ENCODE results near the gene OCA2.

OCA2 gene

DNA sequence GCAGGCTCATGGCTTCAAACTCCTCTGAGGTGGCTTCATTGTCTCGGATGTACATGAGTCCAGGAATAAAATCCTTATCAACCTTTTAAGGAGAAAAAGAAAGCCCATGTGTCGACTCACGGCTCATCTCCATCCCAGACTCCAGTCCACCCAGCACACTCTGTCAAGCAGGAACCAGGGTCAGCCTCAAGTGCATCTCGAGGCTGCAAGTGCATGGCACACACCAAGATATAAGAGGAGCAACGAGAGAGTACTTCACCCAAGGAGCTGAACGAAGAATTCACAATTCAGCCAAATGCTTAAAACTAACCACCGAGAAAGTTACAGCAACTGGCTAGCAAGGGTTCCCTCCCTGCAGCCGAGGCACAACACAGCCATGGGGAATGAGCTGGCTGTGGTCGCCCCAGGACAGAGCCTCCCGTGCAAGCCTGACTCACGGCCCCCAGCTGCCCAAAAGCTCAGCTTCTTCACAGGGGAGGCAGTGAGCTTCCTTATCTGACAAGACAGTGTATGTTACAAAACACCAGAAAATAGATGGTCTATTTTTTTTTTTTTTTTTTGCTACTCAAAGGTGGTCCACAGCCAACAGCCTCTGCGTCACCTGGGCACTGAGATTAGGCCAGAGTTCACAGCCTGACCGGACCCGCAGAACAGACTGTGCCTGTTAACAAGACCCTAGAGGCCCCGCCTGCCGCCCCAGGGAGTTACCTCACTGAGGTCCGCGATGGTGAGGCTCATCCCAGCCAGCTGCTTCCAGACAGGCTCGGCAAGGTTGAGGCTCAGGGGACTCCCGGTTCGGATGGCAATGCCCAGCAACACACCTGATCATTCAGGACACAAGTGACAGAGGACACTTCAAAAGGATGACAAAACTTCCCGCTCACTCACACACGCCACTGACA lies 15.9 kb upstream of the OCA2 start:
- TF ChIP-seq, protein P1, sequence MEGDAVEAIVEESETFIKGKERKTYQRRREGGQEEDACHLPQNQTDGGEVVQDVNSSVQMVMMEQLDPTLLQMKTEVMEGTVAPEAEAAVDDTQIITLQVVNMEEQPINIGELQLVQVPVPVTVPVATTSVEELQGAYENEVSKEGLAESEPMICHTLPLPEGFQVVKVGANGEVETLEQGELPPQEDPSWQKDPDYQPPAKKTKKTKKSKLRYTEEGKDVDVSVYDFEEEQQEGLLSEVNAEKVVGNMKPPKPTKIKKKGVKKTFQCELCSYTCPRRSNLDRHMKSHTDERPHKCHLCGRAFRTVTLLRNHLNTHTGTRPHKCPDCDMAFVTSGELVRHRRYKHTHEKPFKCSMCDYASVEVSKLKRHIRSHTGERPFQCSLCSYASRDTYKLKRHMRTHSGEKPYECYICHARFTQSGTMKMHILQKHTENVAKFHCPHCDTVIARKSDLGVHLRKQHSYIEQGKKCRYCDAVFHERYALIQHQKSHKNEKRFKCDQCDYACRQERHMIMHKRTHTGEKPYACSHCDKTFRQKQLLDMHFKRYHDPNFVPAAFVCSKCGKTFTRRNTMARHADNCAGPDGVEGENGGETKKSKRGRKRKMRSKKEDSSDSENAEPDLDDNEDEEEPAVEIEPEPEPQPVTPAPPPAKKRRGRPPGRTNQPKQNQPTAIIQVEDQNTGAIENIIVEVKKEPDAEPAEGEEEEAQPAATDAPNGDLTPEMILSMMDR (IDR thresholded peaks at IDR 0.05; ENCODE audit: low read depth, low read length) = no peak
- TF ChIP-seq POLR2A (IDR thresholded peaks at IDR 0.05; ENCODE audit: extremely low read depth, insufficient read length) (no peak), MYC (IDR thresholded peaks at IDR 0.05; ENCODE audit: low read depth, low read length) (no peak)
- TF ChIP-seq, protein P2, sequence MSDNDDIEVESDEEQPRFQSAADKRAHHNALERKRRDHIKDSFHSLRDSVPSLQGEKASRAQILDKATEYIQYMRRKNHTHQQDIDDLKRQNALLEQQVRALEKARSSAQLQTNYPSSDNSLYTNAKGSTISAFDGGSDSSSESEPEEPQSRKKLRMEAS (IDR thresholded peaks at IDR 0.05; ENCODE audit: low read depth, low read length) = no peak
- H3K4me3 ChIP-seq (ENCODE audit: low read depth, low read length) = no peak overlapping the region
- no peak for DNase-seq (ENCODE audit: low read depth)

DNA sequence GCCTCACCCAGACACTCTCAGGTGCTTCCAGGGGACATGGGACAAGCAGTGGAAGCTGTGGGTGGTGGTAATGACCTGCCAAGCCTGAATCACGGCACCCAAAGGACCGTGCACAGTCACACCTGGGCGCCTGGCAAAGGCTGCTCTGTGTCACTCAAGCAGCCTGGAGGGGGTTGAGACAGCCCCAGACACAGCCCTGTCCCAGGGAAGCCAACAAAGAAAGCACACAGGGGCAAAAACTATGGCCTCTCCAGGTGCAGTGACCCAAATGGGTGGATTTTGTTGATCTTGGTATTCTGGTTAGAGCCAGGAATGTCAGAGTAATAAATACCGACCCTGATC lies 15.0 kb upstream of the OCA2 start:
- TF ChIP-seq POLR2A (IDR thresholded peaks at IDR 0.05; ENCODE audit: extremely low read depth, insufficient read length) (no peak), MYC (IDR thresholded peaks at IDR 0.05; ENCODE audit: low read depth, low read length) (no peak)
- TF ChIP-seq, protein P1 (IDR thresholded peaks at IDR 0.05; ENCODE audit: low read depth, low read length) = no peak
- TF ChIP-seq, protein P2 (IDR thresholded peaks at IDR 0.05; ENCODE audit: low read depth, low read length) = no peak
- H3K4me3 ChIP-seq (ENCODE audit: low read depth, low read length) = no peak overlapping the region
- DNase-seq (ENCODE audit: low read depth) = no peak

DNA sequence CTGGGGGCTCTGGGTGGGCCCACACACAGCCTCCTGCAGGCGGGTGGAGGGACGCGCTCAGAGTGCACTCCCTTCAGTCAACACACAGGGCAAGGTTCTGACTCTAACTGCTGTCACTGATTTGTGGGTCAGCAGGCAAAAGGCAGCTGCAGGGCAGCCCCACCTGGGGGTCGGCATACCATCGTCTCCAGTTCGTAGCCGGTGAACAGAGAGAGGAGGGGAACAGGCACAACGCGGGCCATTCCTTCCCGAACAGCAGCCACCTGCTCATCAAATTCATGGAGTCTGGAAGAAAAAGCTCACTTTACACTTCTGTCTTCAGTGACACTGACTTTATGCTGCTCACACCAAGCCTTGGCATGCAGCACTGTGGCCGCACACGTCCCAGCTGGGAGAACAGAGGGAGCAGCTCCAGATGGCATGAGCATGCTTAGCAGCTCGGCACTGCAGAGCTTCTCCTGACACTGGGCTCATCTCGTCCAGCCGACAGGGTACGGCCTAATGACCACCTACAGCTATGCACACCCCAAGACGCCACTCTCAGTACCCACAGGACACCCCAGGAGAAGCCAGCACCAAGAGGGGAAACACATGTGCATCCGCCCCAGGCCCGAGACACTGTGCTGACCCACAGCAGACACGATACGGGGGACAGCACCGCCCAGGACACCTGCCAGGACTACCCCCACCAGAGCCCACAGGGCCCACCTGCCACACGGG lies 14.4 kb upstream of the OCA2 start:
- DNase-seq (ENCODE audit: low read depth) = no peak
- TF ChIP-seq, protein P2 (IDR thresholded peaks at IDR 0.05; ENCODE audit: low read depth, low read length) = no peak
- TF ChIP-seq MYC (IDR thresholded peaks at IDR 0.05; ENCODE audit: low read depth, low read length) (no peak), POLR2A (IDR thresholded peaks at IDR 0.05; ENCODE audit: extremely low read depth, insufficient read length) (no peak)
- TF ChIP-seq, protein P1 (IDR thresholded peaks at IDR 0.05; ENCODE audit: low read depth, low read length) = no peak
- H3K4me3 ChIP-seq (ENCODE audit: low read depth, low read length) = no peak overlapping the region

DNA sequence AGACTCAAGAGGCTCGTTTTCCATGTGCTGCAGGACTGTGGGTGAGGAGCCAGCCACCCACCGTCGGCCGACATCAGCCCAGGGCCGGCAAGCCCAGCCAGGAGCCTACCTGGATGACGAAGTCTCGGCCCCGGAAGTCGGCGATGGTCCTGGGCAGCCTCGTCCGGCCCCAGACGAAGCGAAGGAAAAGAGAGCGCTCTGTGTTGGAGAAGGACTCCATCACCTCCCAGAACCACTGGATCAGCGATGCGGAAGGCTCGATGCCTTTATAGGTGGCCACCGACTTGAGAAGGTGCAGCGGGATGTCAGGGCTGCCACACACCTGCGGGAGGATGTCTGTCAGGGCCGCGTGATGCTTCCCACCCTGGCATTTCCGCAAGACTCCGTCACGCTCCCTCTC lies 13.8 kb upstream of the OCA2 start:
- H3K4me3 ChIP-seq (ENCODE audit: low read depth, low read length) = no peak overlapping the region
- no peak for DNase-seq (ENCODE audit: low read depth)

DNA sequence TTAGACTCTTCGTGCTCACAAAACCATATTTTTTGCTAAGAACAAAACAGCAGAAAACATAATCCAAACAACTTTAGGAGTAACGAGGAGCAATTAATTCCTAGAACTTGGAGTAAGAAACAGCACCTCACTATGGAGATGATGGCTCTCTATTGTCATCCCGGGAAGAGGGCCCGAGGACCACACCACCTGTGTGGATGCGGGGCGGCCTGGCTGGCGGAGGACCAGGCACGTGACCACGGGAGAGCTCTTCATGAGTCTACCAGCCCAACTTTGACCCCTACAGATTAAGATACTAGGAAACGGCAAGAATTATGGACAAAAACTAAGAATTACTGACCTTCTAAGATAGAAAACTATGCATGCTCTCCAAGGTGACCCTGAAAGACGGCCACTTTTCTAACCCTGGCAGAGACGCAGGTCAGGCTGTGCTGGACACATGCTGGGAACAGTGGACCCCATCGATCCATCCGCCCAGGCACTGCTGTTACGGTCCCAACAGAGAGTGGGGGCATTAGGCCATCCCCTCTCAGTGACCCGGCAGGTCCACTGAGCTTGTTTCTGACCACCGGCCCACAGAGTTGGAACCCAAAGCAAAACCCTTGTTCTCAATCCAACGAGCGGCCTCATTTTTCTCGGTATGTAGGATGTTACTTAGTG lies 13.1 kb upstream of the OCA2 start:
- TF ChIP-seq POLR2A (IDR thresholded peaks at IDR 0.05; ENCODE audit: extremely low read depth, insufficient read length) = no peak
- H3K4me3 ChIP-seq (ENCODE audit: low read depth, low read length) = no peak overlapping the region
- DNase-seq (ENCODE audit: low read depth) = no peak

More for the DNA sequence above, 13.8 kb upstream of the OCA2 start:
- TF ChIP-seq, protein P1 (IDR thresholded peaks at IDR 0.05; ENCODE audit: low read depth, low read length) = no peak
- TF ChIP-seq POLR2A (IDR thresholded peaks at IDR 0.05; ENCODE audit: extremely low read depth, insufficient read length) (no peak), MYC (IDR thresholded peaks at IDR 0.05; ENCODE audit: low read depth, low read length) (no peak)
- TF ChIP-seq, protein P2 (IDR thresholded peaks at IDR 0.05; ENCODE audit: low read depth, low read length) = no peak

DNA sequence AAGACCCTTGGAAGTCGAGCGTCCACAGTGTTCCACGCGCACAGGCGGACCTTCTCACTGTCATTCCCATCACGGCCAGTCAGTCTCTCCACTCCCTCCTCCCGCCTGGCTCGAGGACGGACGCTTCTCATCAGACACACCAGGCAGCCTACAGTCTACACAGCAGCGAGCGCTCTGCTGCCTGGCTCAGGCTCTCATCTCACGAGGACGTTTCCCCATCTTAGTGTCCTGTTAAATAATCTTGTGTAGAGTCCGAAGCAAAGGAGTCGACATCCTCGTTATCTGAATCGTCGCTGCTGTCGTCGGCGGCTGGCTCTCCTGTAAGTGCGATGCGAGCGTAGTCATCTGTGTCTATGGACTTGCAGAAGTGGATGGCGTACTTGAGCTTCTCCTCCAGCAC lies 12.4 kb upstream of the OCA2 start:
- TF ChIP-seq MYC (IDR thresholded peaks at IDR 0.05; ENCODE audit: low read depth, low read length) (no peak), POLR2A (IDR thresholded peaks at IDR 0.05; ENCODE audit: extremely low read depth, insufficient read length) (no peak)
- TF ChIP-seq, protein P2 (IDR thresholded peaks at IDR 0.05; ENCODE audit: low read depth, low read length) = no peak
- TF ChIP-seq, protein P1 (IDR thresholded peaks at IDR 0.05; ENCODE audit: low read depth, low read length) = no peak
- no peak for DNase-seq (ENCODE audit: low read depth)
- H3K4me3 ChIP-seq (ENCODE audit: low read depth, low read length) = no peak overlapping the region

Data from NB4 (cell line).